D341Med (cell line): ENCODE results near the gene SARNP.
A peak's percentile ranks its signal among the peaks of the same experiment; 100 is the strongest.
"Not testable (repeated sequence)": the region's sequence is repeated elsewhere in the genome, so short reads cannot be mapped to it uniquely, and the experiment has no call there.

Experiments used
- DNase-seq: peaks from one replicate; pipeline ENCODE4 v3.0.0; 2012; ENCODE audit warnings: low spot score

SARNP gene, protein sequence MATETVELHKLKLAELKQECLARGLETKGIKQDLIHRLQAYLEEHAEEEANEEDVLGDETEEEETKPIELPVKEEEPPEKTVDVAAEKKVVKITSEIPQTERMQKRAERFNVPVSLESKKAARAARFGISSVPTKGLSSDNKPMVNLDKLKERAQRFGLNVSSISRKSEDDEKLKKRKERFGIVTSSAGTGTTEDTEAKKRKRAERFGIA

DNA sequence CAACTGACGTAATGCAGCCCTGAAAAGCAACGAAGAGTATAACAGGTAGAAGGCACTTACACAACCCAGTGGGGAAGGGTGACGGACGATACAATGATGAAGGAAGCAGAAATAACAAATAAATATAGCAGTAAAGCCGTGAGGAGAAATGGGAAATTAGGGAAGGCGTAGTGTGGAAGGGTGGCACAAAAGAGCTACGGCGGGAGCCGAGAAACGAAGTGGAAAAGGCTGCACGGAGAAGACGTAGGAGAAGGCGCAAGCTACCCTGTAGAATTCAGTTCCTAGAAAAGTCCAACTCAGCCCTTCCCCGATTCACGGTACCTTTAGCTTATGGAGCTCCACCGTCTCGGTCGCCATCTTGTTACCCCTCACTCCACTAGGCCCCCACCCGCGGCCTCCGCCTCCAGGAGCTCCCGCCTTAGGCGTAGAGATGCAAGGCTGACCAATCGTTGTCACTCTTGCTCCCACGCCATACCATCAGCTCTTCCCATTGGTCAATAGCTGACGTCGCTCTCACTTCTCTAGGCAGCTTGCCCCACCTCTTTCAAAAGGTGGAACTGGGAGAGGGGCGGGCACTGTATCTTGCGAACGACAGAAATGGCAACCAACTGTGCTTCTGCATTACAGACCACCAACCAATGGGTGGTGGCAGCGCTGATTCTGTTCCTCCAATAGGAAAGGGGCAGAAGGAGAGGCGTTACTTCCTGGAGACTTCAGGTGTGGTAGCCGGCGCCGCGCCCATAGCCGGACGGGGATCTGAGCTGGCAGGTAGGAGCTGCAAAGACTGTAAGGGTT, at the start of gene SARNP, which contains the start of gene ORMDL2:
Gene SARNP, minus strand, starts transcription at position 380 of the 795 bp plus-strand sequence. Its CDS starts 23 bp downstream, at position 357.
Gene ORMDL2, plus strand, starts transcription at position 697 of the 795 bp plus-strand sequence. CDS start 959 bp downstream, outside the sequence.
- peak; percentile 95 for DNase-seq

DNA sequence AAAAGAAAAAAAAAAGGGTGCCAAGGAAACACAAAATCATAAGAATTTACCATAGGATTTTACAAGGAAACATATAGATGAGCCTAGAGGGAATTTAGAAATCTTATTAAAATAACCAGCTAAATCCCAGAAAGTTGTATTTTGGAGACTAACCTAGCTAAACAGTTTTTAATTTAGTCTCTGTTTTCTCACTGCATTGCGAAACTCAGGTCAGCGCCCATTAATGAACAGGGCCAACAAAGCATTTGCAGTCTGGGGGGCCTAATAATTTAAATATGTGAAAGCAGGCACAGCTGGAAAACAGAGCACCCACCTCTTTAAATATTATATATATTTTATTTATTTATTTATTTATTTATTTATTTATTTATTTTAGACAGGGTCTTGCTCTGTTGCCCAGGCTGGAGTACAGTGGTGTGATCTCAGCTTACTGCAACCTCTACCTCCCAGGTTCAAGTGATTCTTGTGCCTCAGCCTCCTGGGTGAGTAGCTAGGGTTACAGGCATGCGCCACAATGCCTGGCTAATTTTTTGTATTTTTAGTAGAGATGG, 49.0 kb upstream of the SARNP start:
- DNase-seq = not testable (repeated sequence)

- DNase-seq = no peak
These were observed 47.8 kb upstream of the SARNP start for GRCh38 chr12:55865327-55865726.

- DNase-seq = not testable (repeated sequence)
These were observed 45.4 kb upstream of the SARNP start for GRCh38 chr12:55862931-55863330.

DNA sequence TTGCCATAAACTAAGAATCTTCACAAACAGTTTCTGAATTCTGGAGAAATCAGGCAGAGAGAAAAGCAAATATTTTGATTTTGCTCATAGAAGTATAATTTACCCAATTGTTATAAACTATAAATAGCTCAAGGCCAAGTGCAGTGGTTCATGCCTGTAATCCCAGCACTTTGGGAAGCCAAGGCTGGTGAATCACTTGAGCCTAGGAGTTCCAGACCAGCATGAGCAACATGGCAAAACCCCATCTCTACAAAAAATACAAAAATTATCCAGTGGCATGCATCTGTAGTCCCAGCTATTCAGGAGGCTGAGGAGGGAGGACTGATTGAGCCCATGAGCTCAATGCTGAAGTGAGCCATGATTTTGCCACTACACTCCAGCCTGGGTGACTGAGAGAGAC, 44.8 kb upstream of the SARNP start:
- no peak for DNase-seq

- no peak for DNase-seq
These were observed 44.3 kb upstream of the SARNP start for GRCh38 chr12:55861871-55862270.

DNA sequence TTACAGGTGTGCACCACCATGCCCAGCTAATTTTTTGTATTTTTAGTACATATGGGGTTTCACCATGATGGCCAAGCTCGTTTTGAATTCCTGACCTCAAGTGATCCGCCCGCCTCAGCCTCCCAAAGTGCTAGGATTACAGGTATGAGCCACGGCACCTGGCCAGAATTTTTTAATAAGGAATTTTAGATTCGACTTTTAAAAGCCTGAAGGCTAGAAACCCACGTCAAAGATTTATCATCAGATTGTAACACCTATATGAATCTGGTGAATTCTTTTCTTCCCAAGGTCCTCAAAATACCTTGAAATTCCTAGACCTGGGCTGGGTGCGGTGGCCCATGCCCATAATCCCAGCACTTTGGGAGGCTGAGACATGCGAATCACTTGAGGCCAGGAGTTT, 43.9 kb upstream of the SARNP start:
- no peak for DNase-seq

- no peak for DNase-seq
These were observed 35.2 kb upstream of the SARNP start for GRCh38 chr12:55852740-55853139.

DNA sequence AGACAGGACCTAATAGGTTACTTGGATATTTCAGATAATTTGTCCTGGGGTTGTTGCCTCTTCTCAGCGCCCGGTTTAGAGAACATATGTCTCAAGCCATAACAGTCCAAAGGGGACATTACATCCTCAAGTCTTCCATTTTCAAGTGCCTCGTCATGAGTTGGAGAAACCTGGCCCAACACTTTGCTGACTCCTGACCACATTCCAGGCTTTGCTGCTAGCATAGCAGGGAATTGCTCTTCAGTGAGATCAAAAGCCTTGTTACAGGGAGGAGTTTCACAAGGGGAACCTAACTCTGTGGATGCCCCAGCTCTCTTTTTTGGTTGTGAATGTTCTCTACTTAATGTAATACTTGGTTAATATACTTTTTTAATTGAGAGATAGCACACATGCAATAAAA, 33.4 kb upstream of the SARNP start:
- no peak for DNase-seq

DNA sequence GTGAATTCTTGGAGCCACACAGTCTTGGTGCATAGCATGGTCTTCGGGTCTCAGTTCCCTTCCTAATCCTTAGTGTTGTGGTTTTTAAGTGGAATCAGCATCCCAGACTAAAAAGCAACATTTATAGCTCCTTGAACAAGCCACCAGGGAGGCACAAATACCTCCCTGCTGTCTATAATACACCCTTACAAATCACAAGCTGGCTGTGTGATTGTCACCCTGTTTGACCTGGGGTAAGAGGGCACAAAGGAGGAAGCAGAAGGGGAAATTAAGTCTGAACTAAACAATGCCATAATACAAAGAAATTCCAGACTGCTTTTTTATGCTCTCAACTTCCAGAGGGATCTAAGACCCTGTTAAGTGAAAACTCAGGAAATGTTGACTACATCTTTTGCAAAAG, 32.9 kb upstream of the SARNP start:
- DNase-seq = no peak

DNA sequence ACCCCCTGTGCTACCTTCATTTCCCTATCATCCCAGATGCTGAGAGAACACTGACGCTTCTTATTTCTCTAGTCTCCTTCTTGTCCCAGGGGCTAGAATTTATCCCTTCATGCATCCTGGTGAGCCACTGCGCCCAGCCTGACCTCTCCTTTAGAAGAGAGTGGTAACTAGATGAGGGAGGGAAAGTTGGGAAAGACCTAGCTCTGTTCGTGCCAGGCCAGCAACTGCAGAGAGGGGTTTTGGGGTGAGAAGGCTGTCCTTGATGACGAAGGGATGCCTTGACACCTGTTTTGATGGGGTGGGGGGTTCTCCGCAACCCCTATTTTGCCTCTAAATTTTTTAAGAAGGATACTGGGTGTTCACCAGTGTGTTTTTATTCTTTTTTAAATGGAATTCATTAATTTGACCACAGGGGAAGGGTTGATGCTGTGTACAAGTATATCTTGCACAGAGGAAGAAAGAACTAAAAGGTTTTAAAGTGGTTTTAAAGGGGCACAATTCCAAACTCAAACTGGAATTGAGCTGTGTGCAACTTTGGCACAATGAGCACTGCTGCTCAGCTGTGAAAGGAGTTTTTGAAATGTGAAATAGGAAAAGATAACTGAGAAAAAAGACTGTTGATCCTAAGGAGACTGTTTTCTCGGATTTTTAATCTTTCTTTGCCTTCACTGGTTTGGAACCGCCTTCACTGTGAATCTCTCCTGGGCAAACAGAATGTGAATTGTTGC, 32.3 kb upstream of the SARNP start:
- DNase-seq = no peak

DNA sequence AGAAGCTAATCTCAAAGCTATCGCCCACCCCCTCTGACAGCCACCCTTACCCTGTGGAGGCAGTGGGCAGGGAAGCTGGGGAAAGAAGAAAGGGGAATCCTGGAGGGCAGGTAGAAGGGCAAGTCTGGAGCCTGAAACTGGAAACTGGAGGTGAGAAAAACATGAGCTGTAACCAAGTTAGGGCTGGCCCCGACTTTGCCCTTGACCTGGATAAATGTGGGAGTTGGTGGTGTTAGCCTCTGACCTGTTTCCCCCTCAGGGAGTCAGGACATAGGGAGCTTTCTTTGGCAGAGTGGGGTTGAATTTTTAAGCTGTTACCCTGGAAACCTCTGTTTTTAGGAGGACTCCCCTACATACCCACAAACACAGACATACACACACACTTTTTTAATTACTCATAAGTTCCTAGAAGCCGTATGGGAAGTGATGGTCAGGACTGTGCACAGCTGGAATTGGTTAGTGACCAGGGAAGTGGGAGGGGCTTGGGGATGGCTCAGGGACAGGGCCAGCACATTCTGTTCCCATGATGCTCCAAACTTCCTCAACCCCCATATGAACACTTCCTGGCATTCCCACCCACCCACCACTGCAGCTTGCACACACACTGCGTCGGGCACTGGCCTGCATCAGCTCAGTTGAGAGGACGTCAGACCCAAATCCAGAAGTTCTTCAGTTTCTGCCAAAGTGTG, 30.2 kb upstream of the SARNP start:
- DNase-seq = no peak

DNA sequence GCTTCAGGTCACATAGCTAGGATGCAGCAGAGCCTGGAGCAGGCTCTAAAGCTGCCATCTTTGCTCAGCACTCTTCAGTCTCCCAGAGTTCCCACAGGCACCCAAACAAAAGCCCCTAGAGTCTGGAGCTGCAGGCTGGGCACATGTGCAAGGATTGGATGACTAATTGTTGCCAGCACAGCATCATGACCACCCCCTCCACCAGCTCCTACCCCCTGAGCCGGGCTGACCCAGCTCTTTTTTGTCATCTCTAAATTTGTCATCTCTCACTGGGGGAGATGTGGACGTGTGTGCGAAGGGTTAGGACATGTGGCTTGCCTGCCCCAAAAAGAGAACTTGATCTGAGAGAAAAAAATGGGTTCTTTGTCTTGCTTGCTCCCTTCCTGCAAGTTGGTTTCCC, 29.5 kb upstream of the SARNP start:
- DNase-seq = no peak

- peak; percentile 76 for DNase-seq
These were observed 28.4 kb upstream of the SARNP start for GRCh38 chr12:55845785-55846496.

- DNase-seq = no peak
These were observed 27.8 kb upstream of the SARNP start for GRCh38 chr12:55845361-55845760.

DNA sequence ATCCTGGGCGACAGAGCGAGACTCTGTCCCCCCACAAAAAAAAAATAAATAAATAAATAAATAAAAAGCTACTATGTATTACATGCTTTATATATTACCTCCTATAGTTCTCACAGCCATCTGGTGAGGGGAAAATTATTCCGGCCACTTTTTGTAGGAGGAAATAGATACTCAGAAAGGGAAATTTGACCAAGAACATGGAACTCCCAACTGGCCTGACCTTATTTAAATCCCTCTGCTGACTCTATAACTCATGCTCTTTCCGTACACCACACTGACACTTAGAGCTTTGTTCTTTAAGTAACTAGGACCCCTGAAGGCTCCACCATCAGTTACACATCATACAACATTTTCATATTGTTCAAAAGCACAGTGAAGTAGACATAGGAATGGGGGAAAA, 27.4 kb upstream of the SARNP start:
- DNase-seq = no peak

DNA sequence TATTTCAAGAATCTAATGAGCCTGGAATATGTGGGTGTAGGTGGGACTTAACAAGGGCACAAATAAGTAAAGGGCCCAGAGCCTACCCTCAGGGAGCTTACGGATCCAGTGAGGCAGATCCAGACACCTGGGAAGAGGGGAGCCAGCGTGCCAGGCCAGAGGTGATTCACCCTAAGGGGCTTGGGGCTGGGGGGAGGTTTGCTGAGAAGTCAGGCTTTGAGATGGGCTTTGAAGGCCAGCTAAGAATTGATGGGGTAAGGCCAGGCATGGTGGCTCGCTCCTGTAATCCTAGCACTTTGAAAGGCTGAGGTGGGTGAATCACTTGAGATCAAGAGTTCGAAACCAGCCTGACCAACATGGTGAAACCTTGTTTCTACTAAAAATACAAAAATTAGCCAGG, 25.9 kb upstream of the SARNP start:
- no peak for DNase-seq

DNA sequence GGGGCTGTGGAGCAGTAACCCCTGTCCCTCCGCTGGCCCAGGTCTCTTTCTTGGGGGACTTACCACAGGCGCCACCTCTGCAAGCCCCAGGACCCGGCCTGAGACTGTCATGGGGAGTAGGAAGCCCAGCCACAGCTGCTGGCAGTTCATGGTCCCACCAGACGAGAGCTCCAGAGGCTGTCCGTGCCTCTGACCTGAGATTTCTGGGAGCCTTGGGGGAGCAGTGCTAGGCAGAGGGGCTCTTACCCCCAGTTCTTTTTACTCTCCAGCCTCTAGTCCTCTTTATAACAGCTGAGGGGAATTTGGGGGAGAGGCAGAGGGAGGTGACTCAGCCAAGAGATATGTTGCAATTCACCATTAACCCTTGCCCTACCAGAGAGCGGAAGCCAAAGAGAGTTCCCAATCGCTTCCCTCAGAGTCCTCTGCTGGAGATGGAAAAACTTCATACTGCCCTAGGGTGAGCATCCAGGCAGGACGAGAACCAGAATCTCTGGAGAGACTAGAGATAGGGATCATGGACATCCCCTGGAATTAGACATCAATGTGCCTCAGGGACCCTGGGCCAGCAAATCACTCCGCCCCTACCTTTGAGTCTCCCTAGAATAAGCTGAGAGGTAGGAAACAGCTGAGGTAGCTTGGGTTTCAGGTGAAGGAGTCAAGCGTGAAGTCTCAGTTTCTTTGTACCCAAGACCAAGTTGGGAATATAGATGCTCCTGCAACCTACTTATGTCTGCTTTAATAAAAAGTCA, 25.3 kb upstream of the SARNP start, which contains the start of gene MMP19:
Gene MMP19, minus strand, starts transcription at position 256 of the 749 bp plus-strand sequence. Its CDS starts 106 bp downstream, at position 150.
- DNase-seq = no peak

- DNase-seq = no peak
These were observed 23.2 kb upstream of the SARNP start for GRCh38 chr12:55840581-55841351.
